Activated CD4-positive, alpha-beta T cell treated with anti-CD3 and anti-CD28 coated beads, Interleukin-2, amount 10 ng/mL, durations not matched to agents 7 days and 5 days (primary cell): ENCODE results near the gene ARHGAP21. TPM values are rescaled to one million over a fixed set of nuclear protein-coding genes. Genes with fewer than 3 reads are reported as not detected.
"Not testable (repeated sequence)": the region's sequence is repeated elsewhere in the genome, so short reads cannot be mapped to it uniquely, and the experiment has no call there.

ENCODE experiments used
- CTCF ChIA-PET: fragments of 350-600 bp; sonication (Branson Sonifier 250); formaldehyde crosslinking; loops from one replicate; lab custom pipeline; 2021; ENCODE audit warnings: antibody characterized with exemption; lab: Charles Lee
- POLR2A ChIA-PET: fragments of 350-600 bp; sonication (Branson Sonifier 250); formaldehyde crosslinking; loops from one replicate; lab custom pipeline; 2021; ENCODE audit warnings: antibody characterized with exemption; lab: Charles Lee
- DNase-seq: peaks from one replicate; pipeline ENCODE4 v3.0.0-alpha.2; 2020
- H3K27ac Mint-ChIP-seq: one replicate; pipeline ENCODE4 v1.8.0; 2021; ENCODE audit warnings: mild to moderate bottlenecking, moderate library complexity, mixed read lengths
- H3K27me3 Mint-ChIP-seq: one replicate; pipeline ENCODE4 v1.8.0; 2021; ENCODE audit warnings: mixed read lengths
- H3K36me3 Mint-ChIP-seq: one replicate; pipeline ENCODE4 v1.8.0; 2021; ENCODE audit warnings: low read depth, mixed read lengths
- H3K4me1 Mint-ChIP-seq: one replicate; pipeline ENCODE4 v1.8.0; 2021; ENCODE audit warnings: mixed read lengths
- H3K4me3 Mint-ChIP-seq: one replicate; pipeline ENCODE4 v1.8.0; 2021; ENCODE audit warnings: mild to moderate bottlenecking, moderate library complexity, mixed read lengths
- H3K9me3 Mint-ChIP-seq: one replicate; pipeline ENCODE4 v1.8.0; 2021; ENCODE audit warnings: mixed read lengths
- total RNA-seq, 2 experiments: library from RNA; stranded (reverse); gene quantifications; one replicate each; pipeline ENCODE4 v1.2.3, GENCODE V29; 2021

ARHGAP21 gene
- total RNA-seq, 2 experiments from 2014 or later, result 26.1 to 27.4 TPM

DNA sequence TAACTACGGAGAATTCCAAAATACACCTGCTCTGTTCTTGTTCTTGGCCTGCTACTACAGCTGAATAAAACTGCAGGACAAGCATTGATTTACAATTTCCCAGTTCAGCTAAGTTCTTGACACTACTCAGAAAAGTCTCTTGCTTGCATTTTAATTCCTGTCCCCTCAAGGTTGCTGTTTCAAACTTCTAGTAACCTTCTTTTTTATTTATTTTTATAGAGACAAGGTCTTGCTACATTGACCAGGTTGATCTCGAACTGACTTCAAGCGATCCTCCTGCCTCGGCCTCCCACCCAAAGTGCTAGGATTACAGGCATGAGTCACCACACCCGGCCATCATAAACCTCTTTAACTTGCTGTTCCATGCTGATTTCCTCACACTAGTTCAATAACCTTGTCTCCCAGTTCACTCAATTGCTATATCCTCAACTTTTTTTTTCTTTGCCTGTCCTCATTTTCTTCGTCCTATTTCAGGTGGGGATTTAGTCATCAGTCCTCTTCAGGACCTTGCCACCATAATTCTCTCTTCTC lies 79.9 kb downstream of the ARHGAP21 start:
- POLR2A ChIA-PET, result no interaction called here
- Mint-ChIP-seq H3K4me1 (no peaks in the 10 kb centered on the region), H3K4me3 (no peak overlapping the region), H3K27ac (no peak overlapping the region), H3K9me3 (no peaks in the 10 kb centered on the region), H3K36me3 (no peaks in the 10 kb centered on the region), H3K27me3 (no peaks in the 10 kb centered on the region)
- DNase-seq, result no peak
- CTCF ChIA-PET, result no interaction called here

DNA sequence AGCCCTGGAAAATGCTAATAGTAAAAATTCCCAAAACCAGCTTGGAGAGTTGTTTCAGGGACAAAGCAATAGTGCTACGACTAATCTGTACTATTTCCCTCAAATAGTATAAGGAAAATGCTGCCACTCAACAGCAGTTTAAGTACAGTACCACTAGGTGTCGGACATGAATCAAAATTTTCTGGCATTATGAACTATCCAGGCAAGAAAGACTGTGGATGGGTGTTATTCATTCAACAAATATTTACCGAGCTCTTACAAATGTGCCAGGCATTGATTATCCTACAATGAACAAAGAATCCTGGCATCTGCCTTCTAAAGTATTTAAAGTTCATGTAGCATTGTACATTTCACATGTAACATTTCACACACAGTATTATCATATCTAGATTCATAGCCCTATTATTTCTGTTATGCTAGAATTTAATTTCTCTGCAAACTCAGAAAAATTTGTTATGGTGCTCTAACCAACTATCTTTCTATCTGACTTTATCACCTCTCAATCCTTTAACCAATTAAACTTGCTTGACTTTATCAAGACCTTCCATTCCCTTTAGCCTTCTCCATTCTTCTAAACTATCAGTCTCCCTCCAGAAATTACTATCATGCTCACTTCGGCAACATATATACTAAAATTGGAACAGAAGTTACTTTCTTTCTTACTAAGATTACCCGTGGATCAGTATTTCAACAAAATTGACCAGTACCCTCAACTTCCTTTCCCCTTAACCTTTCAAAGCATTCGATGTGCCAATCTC lies 80.6 kb downstream of the ARHGAP21 start:
- no peaks in the 10 kb centered on the region for H3K9me3 Mint-ChIP-seq
- peak; percentile 35 for DNase-seq
- no peak overlapping the region for H3K4me3 Mint-ChIP-seq
- H3K27ac Mint-ChIP-seq, result no peak overlapping the region
- ChIA-PET CTCF (interaction anchor here (0.6 to 1.2 kb wide), 5 partner anchors 21 to 438 kb away, joined by 3 to 5 read pairs (median 3); no protein-coding TSS in a partner anchor), POLR2A (no interaction called here)
- H3K4me1 Mint-ChIP-seq, result no peaks in the 10 kb centered on the region
- no peaks in the 10 kb centered on the region for H3K36me3 Mint-ChIP-seq
- H3K27me3 Mint-ChIP-seq, result no peaks in the 10 kb centered on the region

DNA sequence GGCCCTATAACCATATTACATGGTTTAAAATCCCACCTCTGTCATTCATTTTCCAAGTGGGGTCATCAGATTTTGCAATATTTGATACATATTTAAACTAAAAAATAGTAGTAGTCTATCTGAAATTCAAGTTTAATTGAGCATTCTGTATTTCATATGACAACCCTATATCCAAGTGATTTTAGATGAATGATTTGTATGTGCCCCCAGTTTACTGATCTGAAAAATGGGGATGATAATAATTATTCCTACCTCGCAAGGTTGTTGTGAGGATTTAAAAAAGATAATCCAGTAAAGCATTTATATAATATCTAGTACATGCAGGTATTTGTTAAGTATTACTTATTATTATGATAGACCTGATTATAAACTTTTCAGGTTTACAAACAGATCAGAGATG lies 84.6 kb downstream of the ARHGAP21 start:
- DNase-seq, result no peak
- H3K9me3 Mint-ChIP-seq, result no peaks in the 10 kb centered on the region
- ChIA-PET POLR2A (no interaction called here), CTCF (no interaction called here)
- no peaks in the 10 kb centered on the region for H3K36me3 Mint-ChIP-seq
- no peak overlapping the region for H3K27ac Mint-ChIP-seq
- no peak overlapping the region for H3K4me3 Mint-ChIP-seq
- no peaks in the 10 kb centered on the region for H3K4me1 Mint-ChIP-seq
- no peaks in the 10 kb centered on the region for H3K27me3 Mint-ChIP-seq

DNA sequence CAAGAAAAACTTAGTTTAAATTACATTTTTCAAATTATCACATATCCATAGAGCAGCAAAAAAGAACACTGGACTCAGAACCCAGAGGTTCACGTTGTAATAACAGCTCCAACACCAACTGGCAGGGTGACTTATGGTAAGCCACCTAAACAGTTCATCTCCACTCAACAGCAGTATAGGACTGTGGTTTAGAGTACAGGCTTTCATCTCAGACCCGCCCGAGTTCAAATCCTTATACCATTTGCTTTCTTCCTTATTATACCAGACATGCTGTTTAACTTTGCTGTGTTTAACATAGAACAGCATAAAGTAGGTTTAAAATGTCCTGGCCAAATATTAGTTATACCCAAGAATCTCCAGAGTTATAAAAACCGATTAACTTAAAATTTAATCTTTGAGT lies 97.9 kb downstream of the ARHGAP21 start:
- CTCF ChIA-PET, result no interaction called here
- Mint-ChIP-seq H3K36me3 (peaks cover 4% of the 10 kb centered on the region), H3K4me1 (peaks cover 31% of the 10 kb centered on the region), H3K27ac (no peak overlapping the region), H3K9me3 (no peaks in the 10 kb centered on the region), H3K27me3 (no peaks in the 10 kb centered on the region), H3K4me3 (no peak overlapping the region)
- POLR2A ChIA-PET, result no interaction called here
- no peak for DNase-seq

- peaks cover 36% of the 10 kb centered on the region for H3K4me1 Mint-ChIP-seq
- H3K9me3 Mint-ChIP-seq, result no peaks in the 10 kb centered on the region
- DNase-seq, result no peak
- peak overlapping the region; percentile 88 for H3K27ac Mint-ChIP-seq
- POLR2A ChIA-PET, result no interaction called here
- CTCF ChIA-PET, result no interaction called here
- peak overlapping the region; percentile 21 for H3K4me3 Mint-ChIP-seq
- H3K27me3 Mint-ChIP-seq, result no peaks in the 10 kb centered on the region
- H3K36me3 Mint-ChIP-seq, result peaks cover 10% of the 10 kb centered on the region
Observed at GRCh38 chr10:24623383-24623782, 100.3 kb downstream of the ARHGAP21 start.

DNA sequence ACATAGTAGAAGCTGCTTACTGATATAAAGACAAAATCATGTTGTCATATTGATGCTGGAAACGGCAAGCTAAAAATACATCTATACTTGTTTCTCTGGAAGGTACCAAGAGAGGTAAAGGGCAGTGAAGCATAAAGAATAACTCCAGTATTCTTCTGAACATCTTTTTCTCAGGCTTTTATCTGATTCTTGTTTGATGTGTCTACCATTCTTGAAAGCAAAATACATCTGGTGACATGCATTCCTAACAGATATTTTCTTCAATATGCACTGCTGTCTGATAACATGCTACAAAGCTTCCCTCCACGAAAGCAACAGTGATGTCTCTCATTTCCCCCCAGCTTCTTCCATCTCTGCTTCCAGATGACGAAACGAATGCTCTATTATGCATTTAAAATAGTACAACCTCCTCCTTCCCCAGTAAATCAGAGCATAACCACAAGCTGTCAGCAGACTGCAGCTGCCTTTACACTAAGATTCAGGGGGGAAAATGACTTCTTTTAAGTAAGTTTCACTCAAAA lies 100.8 kb downstream of the ARHGAP21 start:
- Mint-ChIP-seq H3K4me3 (peak overlapping the region; percentile 21), H3K27ac (peak overlapping the region; percentile 88), H3K36me3 (peaks cover 10% of the 10 kb centered on the region), H3K4me1 (peaks cover 39% of the 10 kb centered on the region), H3K27me3 (no peaks in the 10 kb centered on the region), H3K9me3 (no peaks in the 10 kb centered on the region)
- CTCF ChIA-PET, result interaction anchor here (1.0 to 1.5 kb wide), 2 partner anchors 20 to 24 kb away, joined by 3 read pairs; no protein-coding TSS in a partner anchor
- POLR2A ChIA-PET, result no interaction called here
- DNase-seq, result peak; percentile 25

GRCh38 chr10:24621035-24621795 lies 102.5 kb downstream of the ARHGAP21 start:
- Mint-ChIP-seq H3K4me1 (peaks cover 37% of the 10 kb centered on the region), H3K27ac (peak overlapping the region; percentile 71), H3K36me3 (peaks cover 10% of the 10 kb centered on the region)
- DNase-seq, H3K9me3 Mint-ChIP-seq, H3K27me3 Mint-ChIP-seq, H3K4me3 Mint-ChIP-seq, POLR2A ChIA-PET: not testable (repeated sequence)
- CTCF ChIA-PET, result interaction anchor here (1.5 kb wide), 1 partner anchor 22 kb away, joined by 3 read pairs; no protein-coding TSS in a partner anchor

GRCh38 chr10:24619994-24620310 lies 103.7 kb downstream of the ARHGAP21 start:
- POLR2A ChIA-PET, H3K9me3 Mint-ChIP-seq, H3K4me3 Mint-ChIP-seq, DNase-seq, CTCF ChIA-PET, H3K27me3 Mint-ChIP-seq: not testable (repeated sequence)
- H3K4me1 Mint-ChIP-seq, result peaks cover 32% of the 10 kb centered on the region
- peaks cover 10% of the 10 kb centered on the region for H3K36me3 Mint-ChIP-seq
- peak overlapping the region; percentile 9 for H3K27ac Mint-ChIP-seq

GRCh38 chr10:24619291-24619993 lies 104.2 kb downstream of the ARHGAP21 start:
- POLR2A ChIA-PET, CTCF ChIA-PET, DNase-seq, H3K4me3 Mint-ChIP-seq, H3K27me3 Mint-ChIP-seq, H3K9me3 Mint-ChIP-seq: not testable (repeated sequence)
- Mint-ChIP-seq H3K36me3 (peaks cover 10% of the 10 kb centered on the region), H3K27ac (peak overlapping the region; percentile 9), H3K4me1 (peaks cover 32% of the 10 kb centered on the region)

- Mint-ChIP-seq H3K4me1 (peaks cover 27% of the 10 kb centered on the region), H3K27me3 (no peaks in the 10 kb centered on the region), H3K4me3 (no peak overlapping the region), H3K9me3 (no peaks in the 10 kb centered on the region), H3K27ac (peak overlapping the region; percentile 3), H3K36me3 (peaks cover 10% of the 10 kb centered on the region)
- DNase-seq, result no peak
- ChIA-PET POLR2A (no interaction called here), CTCF (interaction anchor here (1.2 to 1.5 kb wide), 4 partner anchors 14 to 109 kb away, joined by 3 to 6 read pairs (median 3); no protein-coding TSS in a partner anchor)
Observed at GRCh38 chr10:24618401-24618800, 105.3 kb downstream of the ARHGAP21 start.

GRCh38 chr10:24617771-24618396 lies 105.8 kb downstream of the ARHGAP21 start:
- Mint-ChIP-seq H3K9me3 (no peaks in the 10 kb centered on the region), H3K36me3 (peaks cover 10% of the 10 kb centered on the region), H3K4me1 (peaks cover 22% of the 10 kb centered on the region), H3K27me3 (no peaks in the 10 kb centered on the region), H3K27ac (no peak overlapping the region), H3K4me3 (no peak overlapping the region)
- DNase-seq, result peak; percentile 48
- ChIA-PET CTCF (interaction anchor here (0.7 to 1.5 kb wide), 6 partner anchors 15 to 465 kb away, joined by 3 to 6 read pairs (median 3); no protein-coding TSS in a partner anchor), POLR2A (interaction anchor here (0.6 to 1.1 kb wide), 2 partner anchors 106 to 280 kb away, joined by 3 to 11 read pairs; partner anchors contain the start of gene ARHGAP21)

DNA sequence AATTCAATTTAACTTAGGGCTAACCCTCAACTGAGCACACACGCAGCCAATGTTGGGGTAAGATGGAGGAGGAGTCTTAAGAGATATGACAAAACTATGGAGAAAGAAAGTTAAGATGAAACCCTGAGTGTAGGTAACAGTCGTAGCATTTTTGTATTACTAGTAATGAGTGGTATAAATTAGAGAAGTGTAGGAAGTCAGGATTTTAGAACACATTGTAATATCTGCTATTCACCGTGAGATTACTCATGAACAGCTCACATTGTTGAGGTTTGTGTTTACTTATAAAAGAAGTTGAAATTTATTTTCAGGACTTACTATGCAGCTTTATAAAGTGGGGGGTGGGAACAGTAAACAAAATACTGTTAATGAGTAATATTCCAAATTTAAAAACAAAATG lies 107.2 kb downstream of the ARHGAP21 start:
- ChIA-PET CTCF (interaction anchor here (0.6 kb wide), 2 partner anchors 15 to 39 kb away, joined by 3 read pairs; no protein-coding TSS in a partner anchor), POLR2A (no interaction called here)
- H3K4me1 Mint-ChIP-seq, result peaks cover 15% of the 10 kb centered on the region
- peaks cover 10% of the 10 kb centered on the region for H3K36me3 Mint-ChIP-seq
- no peaks in the 10 kb centered on the region for H3K9me3 Mint-ChIP-seq
- no peak overlapping the region for H3K27ac Mint-ChIP-seq
- no peak for DNase-seq
- no peaks in the 10 kb centered on the region for H3K27me3 Mint-ChIP-seq
- H3K4me3 Mint-ChIP-seq, result no peak overlapping the region
